Measurements from ENCODE around the gene NDOR1.

Gene NDOR1

DNA sequence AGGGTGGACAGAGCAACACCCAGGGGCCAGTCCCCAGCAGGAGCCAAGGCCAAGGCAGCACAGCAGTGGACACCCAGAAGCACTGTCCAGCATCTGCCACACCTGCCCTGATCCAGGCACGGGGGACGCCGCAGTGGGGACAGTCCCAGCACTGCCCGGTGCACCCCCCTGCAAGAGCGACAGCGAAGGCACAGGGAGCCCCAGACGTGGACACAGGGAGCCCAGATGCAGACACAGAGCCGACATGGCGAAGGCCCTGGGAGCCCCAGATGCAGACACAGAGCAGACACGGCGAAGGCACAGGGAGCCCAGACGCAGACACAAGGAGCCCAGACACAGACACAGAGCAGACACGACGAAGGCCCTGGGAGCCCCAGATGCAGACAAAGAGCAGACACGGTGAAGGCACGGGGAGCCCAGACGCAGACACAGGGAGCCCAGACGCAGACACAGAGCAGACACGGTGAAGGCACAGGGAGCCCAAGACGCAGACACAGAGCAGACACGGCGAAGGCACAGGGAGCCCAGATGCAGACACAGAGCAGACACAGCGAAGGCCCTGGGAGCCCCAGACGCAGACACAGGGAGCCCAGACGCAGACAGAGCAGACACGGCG is 21.4 kb upstream of the NDOR1 start:
- no peak for DNase-seq

DNA sequence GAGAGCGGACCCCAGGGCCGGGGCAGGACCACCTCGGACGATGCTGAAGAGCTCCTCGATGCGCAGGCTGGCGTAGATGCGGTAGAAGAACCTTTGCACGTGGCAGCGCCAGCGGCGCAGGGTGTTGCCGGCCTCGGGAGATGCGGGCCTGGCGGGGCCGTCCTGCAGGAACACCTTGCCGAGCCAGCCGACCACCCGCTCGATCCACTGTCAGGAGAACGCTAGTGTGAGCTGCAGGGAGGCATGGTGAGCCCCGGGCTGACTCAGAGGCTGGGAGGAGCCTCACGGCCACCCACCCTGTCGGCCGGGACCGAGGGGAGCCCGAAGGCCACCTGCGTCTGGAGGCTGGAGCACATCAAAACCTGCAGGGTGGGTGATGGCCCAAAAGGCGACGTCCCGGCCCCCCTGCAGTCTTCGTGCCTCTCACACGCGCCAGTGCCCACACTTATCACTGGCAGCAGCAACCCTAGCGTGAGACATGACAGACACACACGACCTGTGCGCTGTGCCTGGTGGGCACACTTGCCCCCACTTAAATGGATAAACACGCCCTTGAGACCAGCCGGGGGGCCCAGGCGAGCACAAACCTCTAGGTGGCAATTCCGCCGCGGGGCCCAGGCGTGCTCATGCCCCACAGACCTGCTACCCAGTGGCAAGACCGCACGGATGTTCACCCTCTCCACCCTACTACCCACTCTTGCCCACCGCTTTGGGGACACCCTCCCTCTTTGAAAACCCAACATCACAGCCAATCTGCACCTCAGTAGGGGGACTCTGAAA is 20.4 kb upstream of the NDOR1 start:
- no peak for DNase-seq

DNA sequence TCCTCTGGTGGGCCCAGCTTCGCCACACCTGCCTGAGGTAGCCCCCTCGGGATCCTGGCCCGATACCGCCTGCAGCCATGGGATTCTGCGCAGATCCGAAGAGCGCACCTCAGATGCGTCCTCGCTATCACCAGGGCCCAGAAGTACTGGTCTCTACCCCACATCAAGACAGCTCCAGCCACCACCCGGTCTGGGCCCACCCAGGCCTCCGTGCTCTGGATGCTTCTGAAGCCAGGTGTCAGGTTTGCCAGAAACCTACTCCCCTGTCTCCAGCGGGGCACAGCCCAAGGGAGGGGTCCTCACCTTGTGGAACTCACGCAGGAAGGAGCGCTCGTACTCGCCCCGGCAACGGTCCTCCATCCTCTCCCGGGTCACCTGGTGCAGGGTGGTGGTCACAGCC is 19.6 kb upstream of the NDOR1 start:
- no peak for DNase-seq

DNA sequence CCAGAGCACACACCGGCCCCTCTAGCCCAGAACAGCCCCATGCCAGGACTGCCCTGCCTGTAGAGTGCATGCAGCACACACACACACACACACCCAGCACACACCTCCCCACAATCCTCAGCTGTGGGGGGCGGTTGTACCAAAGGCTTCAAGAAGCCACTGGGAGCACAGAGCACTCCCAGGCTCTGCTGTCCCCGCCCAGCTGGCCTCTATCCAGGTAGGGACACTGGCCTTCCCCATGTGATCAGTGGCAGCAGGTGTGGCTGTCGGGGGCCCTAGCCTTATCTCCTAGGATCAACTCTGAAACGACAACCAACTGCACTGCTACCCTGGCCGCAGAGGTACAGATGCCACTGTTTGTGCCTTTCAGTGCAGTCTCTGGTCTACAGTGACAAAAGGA is 19.1 kb upstream of the NDOR1 start:
- no peak for DNase-seq

DNA sequence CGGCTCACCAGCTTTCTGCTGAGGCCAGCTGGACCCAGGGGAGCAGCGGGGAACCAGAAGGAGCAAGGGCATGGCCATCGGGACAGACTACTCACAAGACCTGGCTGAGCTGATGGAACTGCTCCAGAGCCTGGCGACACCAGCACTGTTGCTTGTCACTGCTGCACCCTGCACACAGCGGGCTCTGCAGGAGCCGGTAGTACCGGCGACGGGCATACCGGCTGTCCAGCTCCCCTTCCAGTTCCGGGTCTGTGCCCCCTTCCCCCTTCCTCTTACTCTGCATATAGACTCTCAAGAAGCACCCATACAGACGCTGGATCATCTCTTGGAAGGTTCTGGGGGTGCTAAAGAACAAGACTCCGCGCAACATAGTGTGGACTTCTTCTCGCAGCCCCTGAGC is 18.1 kb upstream of the NDOR1 start:
- DNase-seq: no peak

DNA sequence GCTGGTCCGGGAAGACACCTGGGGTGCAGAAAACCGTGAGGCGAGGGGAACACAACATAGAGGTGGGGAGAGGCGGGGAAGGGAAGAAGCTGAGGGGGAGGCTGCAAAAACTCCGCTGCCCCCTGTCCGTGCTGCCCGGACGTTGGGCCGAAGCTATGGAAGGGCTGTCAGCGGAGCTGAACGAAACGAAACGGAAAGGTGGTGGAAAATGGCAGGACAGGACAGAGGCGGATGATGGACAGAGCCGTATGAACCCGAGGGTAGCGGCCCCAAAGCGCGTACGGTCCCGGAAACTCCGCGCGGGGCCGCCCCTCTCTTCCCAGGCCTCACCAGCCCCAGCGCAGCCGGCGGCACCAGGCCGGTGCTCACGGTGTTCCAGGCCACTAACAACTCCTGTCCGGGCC is 17.4 kb upstream of the NDOR1 start:
- DNase-seq: no peak

DNA sequence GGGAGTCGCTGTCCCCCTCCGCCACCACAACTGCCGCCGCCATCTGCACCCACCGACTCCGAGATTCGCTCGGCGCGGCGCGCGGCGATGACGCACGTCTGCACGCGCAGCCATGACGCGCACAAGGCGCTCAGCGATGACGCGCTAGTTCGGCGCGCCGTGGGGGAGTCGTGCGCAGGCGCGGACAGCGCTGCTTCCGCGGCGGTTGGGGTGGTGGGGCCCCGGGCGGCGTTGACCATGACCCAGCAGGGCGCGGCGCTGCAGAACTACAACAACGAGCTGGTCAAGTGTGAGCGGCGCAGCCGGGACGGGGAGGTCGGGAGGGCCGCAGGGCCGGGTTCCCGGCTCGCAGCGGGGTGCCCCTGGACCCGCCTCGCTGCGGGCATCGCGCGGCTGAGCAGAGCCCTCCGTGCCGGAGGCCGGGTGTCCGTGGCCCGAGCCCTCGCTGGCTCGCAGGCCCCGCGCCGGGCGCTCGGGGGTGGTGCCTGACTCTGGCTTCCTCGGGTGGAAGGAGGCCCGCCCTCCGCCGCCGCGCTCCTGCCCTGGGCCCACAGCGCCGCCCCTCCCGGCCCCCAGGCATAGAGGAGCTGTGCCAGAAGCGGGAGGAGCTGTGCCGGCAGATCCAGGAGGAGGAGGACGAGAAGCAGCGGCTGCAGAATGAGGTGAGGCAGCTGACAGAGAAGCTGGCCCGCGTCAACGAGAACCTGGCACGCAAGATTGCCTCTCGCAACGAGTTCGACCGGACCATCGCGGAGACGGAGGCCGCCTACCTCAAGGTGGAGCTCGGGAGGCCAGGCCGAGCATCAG is 16.8 kb upstream of the NDOR1 start, which contains the start of the genes ANAPC2 and SSNA1:
Gene ANAPC2 (minus strand): TSS at position 71 of the 807 bp plus-strand sequence. CDS start 28 bp downstream, at position 43.
Gene SSNA1 (plus strand): TSS at position 187 of the 807 bp plus-strand sequence. CDS start 51 bp downstream, at position 238.
- DNase-seq: no peak

DNA sequence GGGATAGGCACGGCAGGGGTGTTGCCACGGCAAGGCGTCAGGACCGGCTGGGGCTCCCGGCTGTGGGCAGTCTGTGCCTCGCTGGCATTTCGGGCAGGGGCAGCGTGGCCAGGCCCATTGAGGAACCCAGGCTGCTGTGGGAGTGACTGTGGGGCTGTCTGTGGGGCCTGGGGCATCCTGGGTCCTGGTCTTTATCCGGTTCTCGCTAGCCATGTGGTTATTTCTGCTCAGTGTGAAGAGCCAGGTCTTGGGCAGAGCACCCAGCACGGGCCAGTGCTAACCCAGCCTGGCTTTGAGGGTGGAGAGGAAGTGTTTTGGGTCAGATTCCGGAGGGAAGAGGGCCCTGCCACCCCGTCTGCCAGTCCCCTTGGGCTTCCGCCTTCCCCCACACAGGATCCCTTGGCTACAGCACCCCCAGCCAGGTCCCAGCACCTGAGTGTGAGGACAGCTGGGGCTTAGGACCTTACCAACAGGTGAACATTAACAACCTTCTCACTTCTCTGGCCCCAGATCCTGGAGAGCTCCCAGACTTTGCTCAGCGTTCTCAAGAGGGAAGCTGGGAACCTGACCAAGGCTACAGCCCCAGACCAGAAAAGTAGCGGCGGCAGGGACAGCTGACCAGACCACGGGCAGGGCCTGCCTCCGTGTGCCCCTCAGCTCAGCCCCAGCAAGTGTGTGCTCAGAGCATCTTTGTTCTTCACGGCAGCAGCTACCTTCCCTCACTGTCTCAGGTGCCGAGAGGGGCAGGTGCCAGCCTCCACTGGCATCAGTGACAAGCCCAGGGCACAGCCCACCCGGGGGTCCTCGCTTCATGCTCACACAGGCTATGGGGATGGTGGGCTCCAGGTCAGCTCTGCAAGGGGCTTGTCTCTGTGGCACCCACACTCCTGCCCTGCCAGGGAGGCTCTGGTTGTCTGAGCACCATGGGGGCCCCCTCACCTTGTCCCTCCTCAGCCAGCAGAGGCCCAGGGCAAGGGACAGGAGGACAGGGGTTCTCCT is 15.9 kb upstream of the NDOR1 start:
- no peak for DNase-seq

DNA sequence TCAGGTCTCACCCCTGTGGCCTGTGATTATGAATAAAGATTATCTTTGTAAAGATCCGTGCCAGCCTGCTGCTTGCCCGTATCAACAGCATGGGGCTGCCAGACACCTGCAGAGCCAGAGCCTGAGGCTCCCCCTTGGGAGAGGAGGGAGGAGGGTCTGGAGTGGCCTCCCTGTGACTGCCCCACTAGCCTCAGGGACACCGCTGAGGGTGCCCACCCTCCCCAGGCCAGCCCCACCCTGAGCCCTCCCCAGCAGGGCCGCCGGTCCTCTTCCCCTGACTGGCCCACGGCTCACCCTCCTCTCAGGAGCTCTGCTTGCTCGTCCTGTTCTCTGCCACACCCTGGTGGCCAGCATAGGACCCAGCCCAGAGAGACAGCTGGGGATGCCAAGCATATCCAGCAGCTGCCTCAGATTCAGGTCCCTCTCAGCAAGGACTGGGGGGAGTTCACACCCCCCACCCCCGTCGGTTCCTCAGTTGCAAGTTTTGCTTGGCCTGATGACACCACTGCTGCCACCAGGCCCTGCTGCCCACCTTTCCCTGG is 15.1 kb upstream of the NDOR1 start:
- DNase-seq: no peak

DNA sequence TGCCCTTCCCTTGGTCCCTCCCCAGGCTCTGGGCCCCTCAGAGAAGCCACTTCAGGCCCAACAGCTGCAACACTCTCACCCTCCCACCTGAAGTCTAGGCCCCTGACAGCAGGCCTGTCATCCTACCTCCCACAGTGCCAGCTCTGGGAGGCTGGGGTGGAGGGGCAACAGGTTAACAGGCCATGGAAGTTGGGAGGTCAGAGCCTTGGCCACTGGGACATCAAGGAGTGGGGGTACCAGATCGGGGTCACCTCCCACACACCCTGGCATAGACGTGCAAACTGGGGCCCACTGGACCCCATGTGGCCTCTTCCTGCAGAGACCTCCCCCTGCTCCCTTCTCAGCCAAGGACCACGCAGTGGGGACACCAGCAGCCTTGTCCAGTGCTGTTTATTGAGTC is 14.3 kb upstream of the NDOR1 start:
- DNase-seq: no peak

DNA sequence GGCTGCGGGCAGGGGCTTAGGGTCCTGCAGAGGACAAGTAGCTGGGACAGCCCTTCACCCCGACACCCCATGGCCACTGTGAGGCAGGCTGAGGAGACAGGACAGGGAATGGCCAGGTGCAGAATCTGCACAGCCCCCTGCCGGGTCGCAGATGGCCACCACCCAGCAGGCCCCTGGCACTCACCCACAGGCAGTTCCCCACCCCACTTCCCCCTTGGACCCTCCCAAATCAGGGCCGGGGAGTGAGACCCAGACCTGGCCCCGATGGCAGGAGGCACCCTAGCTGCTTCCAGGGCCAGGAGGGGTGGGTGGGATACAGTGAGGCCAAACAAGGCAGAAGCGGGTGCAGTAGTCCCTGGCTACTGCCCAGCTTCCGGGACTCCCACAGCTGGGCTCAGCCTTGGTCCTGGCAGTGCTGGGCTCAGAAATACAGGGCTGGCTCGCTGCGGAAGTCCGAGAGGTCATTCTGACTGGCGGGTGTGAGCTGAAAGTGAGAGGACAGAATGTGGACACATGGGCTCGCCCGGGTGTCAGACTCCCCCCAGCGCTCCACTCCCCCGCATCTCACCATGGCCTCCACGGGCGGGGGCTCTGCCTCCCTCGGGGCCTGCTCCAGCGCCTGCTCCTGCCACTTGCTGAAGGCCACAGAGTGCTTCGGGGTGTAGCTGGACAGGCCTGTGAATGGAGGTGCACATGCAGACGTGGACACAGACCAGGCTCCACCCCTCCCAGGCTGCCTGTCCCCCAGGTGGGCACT is 13.6 kb upstream of the NDOR1 start:
- no peak for DNase-seq

DNA sequence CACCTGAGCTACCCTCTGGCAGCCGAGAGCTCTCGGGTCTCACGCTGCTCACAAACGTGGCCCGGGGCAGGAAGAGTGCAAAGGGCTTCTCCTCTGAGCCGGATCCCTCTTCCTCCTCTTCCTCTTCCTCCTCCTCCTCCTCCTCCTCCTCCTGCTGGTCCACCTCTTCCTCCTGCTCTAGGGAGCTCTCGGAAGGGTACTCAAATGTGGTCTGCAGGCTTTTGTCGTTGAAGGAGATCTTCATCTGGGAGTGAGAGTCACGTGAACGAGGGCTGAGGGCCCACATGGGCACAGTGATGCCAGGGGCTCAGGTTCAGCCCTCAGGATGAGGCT is 13.1 kb upstream of the NDOR1 start:
- no peak for DNase-seq

DNA sequence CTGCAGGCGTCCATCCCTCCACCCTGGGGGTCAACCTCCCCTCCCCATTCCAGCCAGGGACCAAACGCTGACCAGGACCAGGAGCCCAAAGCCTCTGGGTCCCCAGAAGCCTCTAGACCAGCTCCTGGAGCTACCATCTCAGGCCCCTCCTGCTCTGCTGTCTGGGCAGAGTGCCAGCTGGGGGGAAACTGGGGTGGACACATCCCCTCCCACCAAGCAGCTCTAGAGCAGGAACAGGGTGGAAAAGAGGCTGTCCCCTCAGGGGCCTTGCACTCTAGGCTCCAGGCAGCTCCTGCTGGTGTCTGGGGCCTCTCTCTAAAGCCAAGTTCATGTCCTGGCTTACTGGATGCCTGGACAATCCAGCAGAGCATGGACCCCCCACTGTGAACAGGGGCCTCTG is 12.6 kb upstream of the NDOR1 start:
- no peak for DNase-seq

DNA sequence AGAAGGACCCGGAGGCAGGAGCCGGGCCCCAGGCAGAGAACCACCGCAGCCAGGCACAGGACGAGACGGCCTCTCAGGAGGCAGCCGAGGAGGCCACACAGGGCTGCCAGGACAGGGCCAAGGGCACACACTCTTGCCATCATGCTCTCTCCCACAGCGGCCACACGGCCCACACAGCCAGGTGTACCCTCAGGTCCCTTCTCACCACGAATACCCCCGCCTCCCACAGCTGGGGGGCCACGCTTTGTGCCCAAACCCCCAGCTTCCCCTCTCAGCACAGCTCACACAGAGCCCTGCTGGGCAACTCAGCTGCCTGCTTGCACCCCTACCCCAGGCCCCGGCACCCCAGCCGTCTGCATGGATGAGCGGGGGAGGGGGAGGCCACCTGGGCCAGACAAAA is 11.7 kb upstream of the NDOR1 start:
- DNase-seq: no peak

DNA sequence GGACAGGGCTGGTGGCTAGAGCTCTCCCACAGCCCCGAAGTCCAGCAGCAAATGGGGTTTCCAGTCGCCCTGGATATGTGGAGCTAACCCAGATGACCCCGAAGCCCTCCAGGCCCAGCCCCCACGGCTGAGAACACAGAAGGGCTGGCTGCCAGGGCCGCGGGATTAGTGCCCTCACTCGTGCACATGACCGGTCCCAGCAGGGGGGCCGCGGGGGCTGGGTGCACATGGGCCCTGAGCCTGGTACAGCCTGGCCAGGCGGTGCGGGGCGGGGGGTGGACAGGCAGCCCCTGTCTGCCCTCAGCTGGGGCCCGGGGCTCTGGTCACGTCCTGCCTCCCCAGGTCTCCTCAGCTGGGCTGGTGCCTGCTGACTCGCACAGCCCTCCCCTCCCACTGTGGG is 11.1 kb upstream of the NDOR1 start:
- no peak for DNase-seq

DNA sequence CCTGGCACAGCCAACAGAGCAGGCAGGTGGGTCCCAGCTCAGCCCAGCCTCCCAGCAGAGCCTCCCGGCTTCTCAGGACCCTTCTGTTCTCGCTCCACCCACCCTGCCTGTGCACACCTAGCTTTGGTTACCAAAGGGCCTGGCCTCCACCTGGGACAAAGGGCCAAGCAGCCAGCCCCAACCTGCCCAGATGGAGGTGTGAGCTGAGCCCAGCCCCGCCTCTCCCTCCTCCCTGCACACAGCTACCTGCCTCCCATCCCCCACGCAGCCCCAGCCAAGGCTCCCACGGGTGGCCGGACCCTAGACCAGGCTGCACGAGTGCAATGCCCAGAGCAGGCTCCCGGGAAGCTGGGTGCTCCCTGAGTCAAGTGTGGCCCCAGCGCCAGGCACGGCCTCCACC is 10.6 kb upstream of the NDOR1 start:
- DNase-seq: no peak

DNA sequence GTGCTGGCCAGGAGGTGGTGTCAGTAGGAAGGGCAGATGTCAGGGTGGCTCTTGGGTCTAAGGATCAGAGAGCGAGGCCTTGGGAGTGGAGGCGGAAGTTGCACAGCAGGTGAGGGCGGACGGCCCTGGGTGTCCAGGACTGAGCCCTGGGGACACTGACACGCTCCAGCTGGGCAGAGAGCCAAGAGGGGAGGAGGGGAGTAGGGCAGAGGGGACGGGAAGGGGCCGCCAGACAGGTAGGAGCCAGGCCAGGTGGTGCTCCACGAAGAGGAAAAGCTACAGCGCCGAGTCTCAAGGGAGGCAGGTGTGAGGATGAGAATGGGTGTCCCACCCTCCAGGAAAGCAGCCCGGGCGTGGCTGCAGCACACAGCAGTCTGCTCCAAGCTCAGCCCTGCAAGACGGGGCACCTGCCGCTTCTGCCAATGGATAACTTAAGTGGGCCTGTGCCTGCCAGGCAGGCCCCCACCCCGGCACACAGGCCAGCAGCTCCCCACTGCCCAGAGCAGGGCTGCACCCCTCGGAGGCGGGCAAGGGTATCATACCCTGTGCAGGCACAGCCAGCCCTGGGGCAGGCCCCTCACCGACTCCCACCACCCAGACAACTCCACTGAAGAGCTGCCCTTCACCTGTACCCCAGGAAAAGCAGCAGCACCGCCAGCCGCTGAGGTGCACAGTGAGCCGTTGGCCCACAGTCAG is 9.8 kb upstream of the NDOR1 start:
- DNase-seq: peak; percentile 62

DNA sequence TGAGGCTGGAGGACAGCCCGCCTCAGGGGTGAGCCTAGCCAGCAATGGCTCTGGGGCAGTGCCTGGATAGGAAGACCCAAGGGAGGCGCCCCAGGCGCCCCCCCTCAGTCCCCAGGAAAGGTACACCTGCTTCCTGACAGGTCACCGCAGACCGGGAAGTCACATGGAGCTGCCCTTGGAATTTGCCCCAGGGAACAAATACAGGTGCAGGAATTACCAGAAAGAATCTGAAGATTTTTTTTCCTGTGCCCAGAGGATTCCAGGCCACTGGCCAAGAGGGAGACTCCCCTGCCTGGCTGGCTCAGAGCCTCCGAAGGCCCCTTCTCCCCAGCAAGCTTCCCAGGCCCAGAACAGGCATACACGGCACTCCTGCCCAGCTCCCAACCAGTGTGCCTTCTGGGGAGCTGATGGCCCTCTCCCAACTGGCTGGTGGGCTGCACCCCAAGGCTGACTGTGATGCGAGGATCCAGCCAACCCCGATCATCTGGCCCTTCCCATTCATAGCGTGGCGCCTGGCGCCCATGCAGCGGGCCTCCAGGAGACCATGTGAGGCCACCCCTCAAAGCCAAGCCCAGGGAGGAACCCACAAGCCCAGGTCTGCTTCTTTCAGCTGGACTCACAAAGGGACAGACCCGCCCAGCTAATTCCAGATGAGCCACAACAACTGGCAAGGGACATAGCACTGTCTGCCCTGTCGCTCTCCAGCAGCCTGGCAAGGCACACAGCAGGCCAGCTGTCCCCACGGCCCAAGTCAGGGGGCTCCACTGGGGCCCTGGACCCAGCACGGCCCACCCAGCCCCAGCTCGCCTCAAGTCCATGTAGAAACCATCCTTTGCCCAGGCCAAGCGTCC is 7.2 kb upstream of the NDOR1 start:
- no peak for DNase-seq

DNA sequence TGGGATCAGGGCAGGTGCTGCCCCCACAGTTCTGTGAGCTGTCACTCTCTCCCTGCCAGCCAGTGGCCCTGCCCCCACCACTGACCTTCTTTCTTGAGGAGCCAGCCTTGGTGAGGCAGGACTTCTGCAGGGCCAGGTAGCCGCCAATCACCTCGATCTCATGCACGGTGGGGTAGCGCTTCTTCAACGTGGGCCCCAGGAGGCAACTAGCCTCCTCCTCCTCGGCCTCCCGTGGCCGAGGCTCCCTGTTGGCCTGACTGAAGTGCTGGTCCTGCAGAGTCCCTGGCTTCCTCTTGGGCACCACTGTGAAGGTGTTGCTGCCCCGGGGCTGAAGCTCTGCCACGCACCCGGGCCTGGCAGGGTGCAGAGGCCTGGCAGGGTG is 6.6 kb upstream of the NDOR1 start:
- DNase-seq: no peak
